ENCODE measurements around the gene OVOL3. TPM values are rescaled to one million over a fixed set of nuclear protein-coding genes. Genes with fewer than 3 reads are reported as not detected.
"Not testable (repeated sequence)": the region's sequence is repeated elsewhere in the genome, so short reads cannot be mapped to it uniquely, and the experiment has no call there.

Gene OVOL3
- polyA plus RNA-seq, 4 donors = 0.21 TPM; not detected in 3

DNA sequence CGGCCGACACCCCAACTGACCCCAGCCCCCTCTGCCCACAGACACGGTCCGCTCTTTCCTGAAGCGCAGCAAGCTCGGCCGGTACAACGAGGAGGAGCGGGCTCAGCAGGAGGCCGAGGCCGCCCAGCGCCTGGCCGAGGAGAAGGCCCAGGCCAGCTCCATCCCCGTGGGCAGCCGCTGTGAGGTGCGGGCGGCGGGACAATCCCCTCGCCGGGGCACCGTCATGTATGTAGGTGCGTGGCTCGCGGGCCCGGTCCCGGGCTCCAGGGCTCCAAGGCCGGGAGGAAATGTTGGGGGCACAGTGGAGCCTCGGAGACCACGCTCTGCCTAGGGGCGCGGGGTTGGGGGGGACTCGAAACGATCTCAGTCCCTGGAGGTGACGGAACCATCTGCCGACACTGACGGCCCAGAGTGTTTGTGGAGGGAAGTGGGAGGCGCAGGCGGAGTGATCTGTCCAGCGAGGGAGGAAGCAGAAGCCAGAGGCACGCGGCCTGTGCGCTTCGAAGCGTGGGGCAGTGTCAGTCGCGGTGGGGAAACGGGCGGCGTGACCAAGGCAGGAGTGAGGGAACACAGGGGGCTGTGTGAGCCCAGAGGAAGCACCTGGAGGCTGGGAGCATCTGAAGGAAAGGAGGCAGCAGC lies 10.7 kb downstream of the OVOL3 start:
- no peak for DNase-seq (ENCODE audit: low read depth in 4 of 4, low spot score in 2 of 4)

DNA sequence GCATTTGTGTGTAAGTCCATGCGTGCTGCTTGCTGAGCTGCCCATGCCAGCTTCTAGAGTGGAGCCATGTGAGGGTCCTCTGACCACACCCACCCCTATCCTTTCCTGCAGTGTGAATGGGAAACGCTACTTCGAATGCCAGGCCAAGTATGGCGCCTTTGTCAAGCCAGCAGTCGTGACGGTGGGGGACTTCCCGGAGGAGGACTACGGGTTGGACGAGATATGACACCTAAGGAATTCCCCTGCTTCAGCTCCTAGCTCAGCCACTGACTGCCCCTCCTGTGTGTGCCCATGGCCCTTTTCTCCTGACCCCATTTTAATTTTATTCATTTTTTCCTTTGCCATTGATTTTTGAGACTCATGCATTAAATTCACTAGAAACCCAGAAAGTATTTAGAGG lies 14.6 kb downstream of the OVOL3 start:
- no peak for DNase-seq (ENCODE audit: low read depth in 4 of 4, low spot score in 2 of 4)

DNA sequence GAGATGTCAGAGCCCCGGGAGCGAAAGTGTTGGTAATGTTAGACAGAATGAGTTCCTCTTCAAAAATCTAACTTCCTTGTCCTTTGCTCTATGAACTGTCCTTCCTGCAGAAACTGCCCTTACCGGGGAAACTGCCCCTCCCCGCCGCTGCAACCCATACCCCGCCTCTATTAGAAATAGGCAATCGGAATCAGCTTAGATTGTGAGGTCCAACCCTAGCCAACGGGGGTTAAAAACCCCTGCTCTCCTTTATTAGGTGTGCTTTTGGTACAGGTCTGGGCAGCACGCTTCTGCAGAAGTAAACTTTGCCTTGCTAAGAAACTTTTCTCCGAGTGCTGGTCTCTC lies 17.4 kb downstream of the OVOL3 start:
- no peak for DNase-seq (ENCODE audit: low read depth in 4 of 4, low spot score in 2 of 4)

DNA sequence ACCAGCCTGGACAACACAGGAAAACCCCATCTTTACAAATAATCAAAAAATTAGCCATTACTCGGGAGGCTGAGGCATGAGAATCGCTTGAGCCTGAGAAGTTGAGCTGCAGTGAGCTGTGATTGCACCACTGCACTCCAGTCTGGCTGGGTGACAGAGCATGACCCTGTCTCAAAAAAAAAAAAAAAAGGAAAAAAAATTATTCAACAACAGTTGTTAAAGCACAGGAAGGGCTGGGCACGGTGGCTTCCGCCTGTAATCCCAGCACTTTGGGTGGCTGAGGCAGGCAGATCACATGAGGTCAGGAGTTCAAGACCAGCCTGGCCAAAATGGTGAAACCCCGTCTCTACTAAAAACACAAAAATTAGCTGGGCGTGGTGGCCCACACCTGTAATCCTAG lies 20.3 kb downstream of the OVOL3 start:
- DNase-seq (ENCODE audit: low read depth in 4 of 4, low spot score in 2 of 4) = not testable (repeated sequence)

DNA sequence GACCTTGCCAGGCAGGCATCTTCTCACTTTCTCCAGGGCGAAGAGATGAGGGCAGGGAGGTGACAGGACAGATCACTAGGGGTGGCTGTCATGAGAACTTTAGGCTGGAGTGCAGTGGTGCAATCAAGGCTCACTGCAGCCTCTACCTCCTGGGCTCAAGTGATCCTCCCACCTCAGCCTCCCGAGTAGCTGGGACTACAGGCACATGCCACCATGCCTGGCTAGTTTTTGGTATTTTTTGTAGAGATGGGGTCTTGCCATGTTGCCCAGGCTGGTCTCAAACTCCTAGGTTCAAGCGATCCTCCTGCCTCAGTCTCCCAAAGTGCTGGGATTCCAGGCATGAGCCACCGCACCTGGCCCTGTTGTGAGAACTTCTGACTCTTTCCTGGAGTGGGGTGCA lies 23.9 kb downstream of the OVOL3 start:
- DNase-seq (ENCODE audit: low read depth in 4 of 4, low spot score in 2 of 4) = not testable (repeated sequence)

DNA sequence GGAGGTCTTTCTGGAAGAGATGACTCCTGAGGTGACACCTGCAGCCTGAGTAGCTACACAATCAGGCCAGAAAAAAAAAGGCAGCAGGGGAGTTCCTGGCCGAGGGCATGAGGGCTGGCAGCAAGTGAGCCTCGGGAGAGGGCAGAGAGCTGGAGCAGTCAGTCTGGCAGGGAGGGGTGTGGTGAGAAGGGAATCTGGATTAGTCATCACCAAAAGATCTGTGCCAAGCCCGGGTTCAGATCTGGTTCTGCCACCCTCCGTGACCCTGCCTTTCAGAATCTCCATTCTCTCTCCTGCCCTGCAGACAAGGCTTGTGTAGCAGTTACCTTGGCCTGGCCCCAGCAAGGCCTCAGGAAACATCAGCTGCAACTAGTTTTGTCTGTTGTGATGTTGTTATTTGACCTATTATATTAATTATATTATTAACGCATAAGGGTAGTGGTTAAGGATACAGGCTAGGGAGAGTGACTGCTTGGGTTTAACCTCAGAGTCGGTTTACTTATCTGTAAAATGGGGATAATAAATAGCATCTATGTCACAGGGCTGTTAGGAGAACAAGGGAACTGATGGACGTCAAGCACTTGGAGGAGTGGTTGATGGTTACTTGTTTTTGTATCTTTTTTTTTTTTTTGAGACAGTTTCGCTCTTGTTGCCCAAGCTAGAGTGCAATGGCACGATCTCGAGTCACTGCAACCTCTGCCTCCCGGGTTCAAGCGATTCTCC lies 26.2 kb downstream of the OVOL3 start:
- no peak for DNase-seq (ENCODE audit: low read depth in 4 of 4, low spot score in 2 of 4)

DNA sequence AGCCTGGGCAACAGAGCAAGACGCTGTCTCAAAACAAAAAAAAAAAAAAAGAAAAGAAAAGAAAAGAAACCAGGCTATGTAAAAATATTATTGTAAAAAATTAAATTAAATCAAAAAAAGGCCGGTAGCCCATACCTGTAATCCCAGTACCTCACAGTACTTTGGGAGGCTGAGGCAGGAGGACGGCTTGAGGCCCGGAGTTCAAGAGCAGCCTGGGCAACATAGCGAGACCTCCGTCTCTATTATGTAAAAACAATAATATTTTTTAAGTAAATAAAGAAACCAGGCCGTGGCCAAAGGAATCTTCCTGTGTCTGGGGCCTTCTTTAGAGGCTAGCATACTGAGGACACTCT lies 28.2 kb downstream of the OVOL3 start:
- DNase-seq (ENCODE audit: low read depth in 4 of 4, low spot score in 2 of 4) = no peak

DNA sequence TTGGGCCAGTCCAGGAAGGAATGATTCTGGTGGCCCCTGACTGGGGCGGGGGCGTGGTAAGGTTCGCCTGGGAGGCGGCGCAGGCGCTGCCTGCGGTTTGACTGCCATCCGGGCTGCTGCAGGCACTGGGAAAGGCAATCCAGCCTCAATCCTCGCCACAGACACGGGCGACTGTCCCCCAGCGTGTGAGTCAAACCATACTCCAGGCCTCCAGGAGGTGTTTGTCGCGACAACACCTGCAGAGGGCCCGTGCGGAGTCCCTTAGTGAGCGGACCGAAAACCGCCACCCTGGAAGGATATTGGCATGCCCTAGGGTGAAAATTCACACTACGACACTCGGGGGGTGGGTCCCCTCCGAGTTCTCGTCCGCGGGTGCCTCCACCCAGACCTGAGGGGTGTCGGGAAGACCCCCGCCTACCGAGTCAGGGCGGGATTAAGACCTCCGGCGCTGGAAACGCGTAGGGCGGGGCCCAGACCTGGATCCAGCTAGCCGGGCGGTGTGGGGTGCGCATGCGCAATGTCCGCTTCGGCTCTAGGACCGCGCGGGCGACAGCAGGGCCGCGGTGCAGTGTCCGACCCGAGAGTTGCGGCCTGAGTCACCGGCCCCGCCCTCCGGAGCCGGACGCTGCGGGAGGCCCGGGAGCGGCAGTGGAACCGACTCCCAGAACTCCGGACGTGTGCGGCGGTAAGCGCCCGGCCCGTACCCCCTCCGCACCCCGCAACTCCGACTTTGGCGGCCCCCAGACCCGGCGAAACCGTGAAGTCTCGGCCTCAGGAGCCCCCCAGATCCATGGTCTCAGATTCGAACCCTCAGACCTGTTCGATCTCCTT lies 28.7 kb downstream of the OVOL3 start, which contains the start of gene CAPNS1:
CAPNS1 (plus strand) TSS at position 594 of the 831 bp plus-strand sequence. CDS start 946 bp downstream, outside the sequence.
- peak; percentile 66 to 97 (median 96) for DNase-seq (ENCODE audit: low read depth in 4 of 4, low spot score in 2 of 4)

DNA sequence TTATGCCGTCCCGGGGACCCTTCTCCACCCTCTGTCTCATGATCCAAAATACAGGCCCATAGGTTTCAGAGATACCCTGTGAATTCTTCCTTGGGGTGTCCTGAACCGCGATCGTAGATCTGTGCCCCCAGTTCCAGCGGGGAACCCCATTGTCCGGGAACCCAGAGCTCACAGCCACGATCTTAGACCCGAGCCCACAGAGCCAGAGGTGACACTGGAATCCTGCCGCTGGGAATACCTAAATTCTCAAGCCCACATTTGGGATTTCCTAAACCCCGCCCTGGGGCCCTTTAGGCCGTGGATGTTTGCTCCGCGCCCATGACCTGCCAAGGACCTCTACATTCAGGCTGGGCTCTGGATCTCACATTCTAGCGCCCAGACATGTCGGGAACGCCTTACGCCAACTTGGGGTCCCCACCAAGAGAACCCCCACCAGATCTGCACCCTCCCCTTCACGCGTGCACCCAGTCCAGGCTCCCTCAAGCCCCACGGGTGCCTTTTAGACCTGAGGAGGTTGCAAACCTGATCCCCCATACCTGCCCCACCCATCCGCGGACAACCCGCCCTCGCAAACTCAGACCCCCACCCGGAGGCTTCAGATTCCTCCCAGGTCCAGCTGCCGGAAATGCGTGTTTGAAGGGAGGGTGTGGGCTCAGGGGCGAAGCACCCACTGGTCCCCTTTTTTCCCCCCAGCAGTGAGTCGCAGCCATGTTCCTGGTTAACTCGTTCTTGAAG lies 29.5 kb downstream of the OVOL3 start:
- peak in 2 of 4 donors; percentile 35 to 36 for DNase-seq (ENCODE audit: low read depth in 4 of 4, low spot score in 2 of 4)

DNA sequence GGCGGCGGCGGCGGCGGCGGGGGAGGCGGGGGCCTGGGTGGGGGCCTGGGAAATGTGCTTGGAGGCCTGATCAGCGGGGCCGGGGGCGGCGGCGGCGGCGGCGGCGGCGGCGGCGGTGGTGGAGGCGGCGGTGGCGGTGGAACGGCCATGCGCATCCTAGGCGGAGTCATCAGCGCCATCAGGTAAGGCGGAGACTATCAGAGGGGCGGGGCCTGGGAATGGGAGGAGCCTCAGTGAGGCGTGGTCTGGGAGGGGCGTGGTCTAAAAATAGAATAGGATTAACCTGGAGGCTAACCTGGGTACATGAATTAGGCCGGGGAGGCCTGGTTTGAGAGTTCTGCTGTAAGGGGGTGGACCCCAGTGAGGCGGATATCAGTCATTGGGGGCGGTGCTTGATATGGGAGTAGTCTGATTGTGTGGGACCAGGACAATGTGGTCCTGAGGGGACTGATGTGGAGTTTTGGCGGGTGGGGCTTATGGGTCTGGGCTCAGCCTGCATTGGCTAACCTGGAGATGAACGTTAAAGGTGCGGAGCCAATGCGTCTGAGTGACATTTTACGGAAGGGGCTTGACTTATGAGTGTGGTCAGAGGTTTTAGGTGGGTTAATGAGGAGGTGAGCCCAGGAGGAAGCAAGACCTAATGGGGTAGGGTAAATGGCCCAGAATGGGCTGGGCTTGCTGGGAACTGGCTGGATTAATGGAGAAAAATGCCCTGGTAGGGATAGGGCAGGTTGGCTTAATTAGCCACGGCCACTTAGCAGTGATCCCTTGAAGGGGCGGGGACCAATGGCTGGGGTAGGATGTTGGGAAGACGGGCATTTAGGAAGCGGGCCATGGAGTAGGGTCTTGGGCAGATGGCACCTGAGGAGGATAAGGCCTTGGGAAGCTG lies 30.3 kb downstream of the OVOL3 start:
- peak; percentile 34 to 69 (median 62) for DNase-seq (ENCODE audit: low read depth in 4 of 4, low spot score in 2 of 4)

DNA sequence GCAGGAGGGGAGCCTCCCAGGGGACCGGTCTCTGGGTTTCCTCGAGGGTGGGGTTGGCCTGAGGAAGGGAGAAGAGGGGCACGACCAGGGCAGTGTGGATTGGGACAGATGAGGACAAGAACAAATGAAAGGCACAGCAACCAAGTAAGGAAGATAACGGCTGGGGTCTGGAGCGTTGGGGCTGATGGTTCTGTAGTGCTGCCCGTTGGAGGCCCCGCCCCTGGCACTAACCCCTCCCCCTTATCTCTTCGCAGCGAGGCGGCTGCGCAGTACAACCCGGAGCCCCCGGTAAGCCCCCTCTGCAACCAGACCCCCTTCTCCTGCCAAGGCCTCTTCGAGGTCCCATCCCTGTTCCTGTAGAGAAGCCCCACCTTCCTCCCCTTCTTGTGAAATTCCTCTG lies 31.1 kb downstream of the OVOL3 start:
- DNase-seq (ENCODE audit: low read depth in 4 of 4, low spot score in 2 of 4) = no peak

DNA sequence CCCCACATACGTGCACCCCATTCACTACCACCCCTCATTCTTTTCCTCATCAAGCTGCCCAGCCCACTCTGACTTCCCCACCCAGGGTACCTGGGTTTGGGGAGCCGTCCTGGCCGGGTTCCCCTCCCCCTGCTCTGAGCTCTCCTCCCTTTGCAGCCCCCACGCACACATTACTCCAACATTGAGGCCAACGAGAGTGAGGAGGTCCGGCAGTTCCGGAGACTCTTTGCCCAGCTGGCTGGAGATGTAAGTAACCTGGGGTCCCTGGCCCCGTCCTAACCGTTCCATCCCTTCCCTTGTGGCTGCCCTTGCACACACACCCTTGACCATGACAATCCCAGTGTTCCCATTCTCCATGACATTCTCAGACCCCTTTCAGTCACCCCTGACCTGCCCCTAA lies 31.6 kb downstream of the OVOL3 start:
- DNase-seq (ENCODE audit: low read depth in 4 of 4, low spot score in 2 of 4) = no peak

DNA sequence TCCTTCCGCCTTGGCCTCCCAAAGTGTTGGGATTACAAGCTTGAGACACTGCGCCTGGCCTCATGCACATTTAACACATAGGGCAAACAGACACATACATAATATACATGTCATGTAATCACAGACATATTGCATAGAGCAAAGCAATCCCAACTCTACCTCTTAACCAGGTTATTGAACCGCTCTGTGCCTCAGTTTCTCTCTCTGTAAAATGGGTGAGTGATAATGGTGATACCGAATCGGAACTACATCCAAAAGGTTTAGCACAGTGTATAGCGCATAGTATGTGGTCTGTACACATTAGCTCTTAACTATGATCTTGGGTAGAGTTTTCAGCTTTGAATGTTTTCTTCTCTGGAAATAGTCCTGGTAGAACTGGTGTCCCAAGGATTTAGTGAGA lies 33.7 kb downstream of the OVOL3 start:
- no peak for DNase-seq (ENCODE audit: low read depth in 4 of 4, low spot score in 2 of 4)

DNA sequence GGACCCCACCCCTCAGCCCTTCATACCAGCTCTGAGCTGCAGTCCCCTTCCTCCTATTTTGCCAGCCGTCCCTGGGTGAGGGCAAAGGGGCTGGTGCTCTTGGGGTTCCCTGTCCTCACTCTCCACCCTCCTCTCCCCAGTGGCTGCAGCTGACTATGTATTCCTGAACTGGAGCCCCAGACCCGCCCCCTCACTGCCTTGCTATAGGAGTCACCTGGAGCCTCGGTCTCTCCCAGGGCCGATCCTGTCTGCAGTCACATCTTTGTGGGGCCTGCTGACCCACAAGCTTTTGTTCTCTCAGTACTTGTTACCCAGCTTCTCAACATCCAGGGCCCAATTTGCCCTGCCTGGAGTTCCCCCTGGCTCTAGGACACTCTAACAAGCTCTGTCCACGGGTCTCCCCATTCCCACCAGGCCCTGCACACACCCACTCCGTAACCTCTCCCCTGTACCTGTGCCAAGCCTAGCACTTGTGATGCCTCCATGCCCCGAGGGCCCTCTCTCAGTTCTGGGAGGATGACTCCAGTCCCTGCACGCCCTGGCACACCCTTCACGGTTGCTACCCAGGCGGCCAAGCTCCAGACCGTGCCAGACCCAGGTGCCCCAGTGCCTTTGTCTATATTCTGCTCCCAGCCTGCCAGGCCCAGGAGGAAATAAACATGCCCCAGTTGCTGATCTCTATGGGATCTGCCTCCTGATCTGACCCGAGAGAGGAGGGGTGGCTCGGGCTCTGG lies 38.9 kb downstream of the OVOL3 start:
- no peak for DNase-seq (ENCODE audit: low read depth in 4 of 4, low spot score in 2 of 4)

DNA sequence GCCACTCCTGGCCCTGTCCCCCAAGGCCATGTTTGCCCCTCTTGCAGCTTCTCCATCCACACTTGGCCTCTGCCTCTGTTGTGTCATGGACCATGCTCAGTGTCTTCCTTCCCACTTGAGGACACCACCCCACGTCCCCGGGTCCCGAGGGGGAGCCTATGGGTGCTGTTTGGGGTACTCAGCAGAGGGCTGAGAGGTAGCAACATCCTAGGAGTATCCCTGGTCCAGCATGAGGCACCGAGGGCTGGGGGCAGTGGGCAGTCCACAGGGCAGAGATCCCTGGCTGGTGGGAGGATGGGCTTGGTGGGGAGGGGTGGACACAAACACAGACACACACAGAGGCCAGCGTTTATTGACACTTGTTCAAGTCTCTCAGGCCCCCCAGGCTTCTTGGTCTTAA lies 39.6 kb downstream of the OVOL3 start:
- no peak for DNase-seq (ENCODE audit: low read depth in 4 of 4, low spot score in 2 of 4)

DNA sequence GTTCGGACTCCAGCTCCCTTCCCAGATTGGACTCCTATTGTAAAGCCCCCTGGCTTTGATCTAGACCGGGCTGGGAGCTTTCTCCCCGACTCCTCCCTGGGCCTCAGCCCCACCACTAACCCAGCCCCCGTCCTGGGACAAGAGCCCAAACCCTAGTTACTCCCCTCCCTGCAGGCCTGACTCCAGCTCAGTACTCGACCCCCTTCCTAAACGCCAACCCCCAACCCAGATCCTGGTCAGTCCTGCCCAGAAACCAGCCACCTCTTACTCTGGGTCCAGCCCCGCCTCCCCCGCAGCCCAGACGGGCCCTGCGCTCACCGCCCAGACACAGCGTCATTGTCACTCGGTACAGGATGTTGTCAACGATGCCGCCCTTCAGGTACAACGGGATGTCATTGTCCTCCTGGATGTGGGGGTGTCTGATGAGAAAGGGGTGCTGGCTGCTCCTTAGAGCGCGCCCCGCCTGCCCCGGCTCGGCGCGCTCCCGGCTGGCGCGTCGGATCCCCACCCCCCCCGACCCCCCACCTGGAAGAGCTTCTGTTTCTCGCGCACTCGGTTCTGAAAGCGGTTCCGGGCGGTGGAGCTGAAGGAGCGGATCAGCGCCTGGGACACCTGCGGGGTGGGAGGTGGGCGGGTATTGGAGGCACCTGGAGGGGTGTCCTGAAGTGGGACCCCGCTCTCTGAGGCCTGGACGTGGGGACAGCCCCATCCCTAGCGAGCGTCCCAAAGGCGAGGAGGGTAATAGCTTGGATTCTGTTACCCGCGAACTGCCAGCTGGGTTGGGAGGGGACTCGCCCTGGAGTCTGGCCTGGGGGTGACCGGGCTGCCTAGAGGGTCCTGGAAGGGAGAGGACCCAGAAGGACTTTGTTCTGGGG lies 40.4 kb downstream of the OVOL3 start:
- DNase-seq (ENCODE audit: low read depth in 4 of 4, low spot score in 2 of 4) = peak in 3 of 4 donors; percentile 37 to 50 (median 47)

DNA sequence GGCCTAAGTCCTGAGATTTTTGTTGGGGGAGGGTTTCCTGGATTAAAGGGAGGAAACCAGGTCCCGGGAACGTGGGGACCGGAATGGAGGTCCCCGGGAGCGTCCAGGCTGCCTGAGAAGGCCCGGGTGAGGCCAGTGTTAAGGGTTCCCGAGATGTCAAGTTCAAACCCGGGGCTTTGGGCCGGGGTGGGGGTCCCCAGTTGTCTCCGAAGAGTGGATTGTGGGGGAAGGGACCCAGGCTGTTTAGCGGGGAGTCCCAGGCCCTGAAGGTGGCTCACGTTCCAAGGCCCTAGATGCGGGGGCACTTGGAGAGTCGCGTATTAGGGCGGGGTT lies 41.0 kb downstream of the OVOL3 start:
- DNase-seq (ENCODE audit: low read depth in 4 of 4, low spot score in 2 of 4) = no peak

DNA sequence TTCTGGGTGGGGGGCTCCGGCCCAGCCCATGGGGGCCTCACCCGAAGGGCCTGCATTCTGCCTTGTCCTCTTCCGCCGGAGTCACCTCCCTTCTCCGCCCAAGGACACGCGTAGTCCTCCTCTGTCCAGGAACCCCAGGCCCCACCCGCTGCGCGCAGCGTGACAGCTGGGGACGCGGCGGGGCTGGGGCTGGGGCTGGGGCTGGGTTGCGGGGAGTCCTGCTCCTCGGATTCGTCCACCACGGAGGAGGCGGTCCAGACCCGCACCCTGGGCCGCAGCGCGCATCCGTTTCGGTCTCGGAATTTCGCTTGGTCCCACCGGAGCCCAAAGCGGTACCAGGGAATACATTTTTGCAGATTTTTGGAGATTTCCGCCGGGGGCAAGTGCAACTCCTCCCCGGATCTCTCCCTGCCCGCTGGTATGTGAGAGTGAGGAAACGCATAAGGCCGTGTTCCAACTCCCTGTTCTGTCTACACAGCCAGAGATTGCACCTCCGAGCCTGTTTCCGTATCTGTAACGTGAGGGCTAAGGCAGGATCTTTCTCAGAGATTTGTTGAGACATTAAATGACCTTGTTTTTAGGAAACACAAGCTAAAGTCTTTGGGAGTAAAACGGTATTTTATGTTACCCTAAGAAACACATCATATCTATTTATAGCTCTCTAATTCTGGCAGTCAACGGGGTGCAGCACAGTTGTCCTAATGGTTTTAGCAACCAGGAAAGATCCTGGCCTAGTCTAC lies 41.6 kb downstream of the OVOL3 start, which contains the start of gene COX7A1:
COX7A1 (minus strand) TSS at position 96 of the 740 bp plus-strand sequence; CDS start at position 56, 40 bp downstream.
- peak in 2 of 4 donors; percentile 32 to 36 for DNase-seq (ENCODE audit: low read depth in 4 of 4, low spot score in 2 of 4)

All from left renal cortex interstitium (tissue), 4 donors.